ENCODE data around the gene KIDINS220.
A peak's percentile ranks its signal among the peaks of the same experiment; 100 is the strongest.

KIDINS220 gene

GRCh38 chr2:8684540-8684877 is 152.9 kb downstream of the KIDINS220 start:
- DNase-seq (ENCODE audit: extremely low read depth, low read depth) = no peak
- no peak for TF ChIP-seq CTCF (IDR thresholded peaks at IDR 0.05; ENCODE audit: low read depth, low read length, missing control alignments)
- peak overlapping the region; percentile 44 for H3K4me3 ChIP-seq (replicated peaks; ENCODE audit: low read depth, low read length)

- DNase-seq (ENCODE audit: extremely low read depth, low read depth) = no peak
Measured at GRCh38 chr2:8682719-8683667, 154.4 kb downstream of the KIDINS220 start.

GRCh38 chr2:8681786-8682692 is 155.4 kb downstream of the KIDINS220 start, which contains the start of gene ID2:
ID2 (plus strand) TSS chr2:8682056; CDS start chr2:8682166, 110 bp downstream.
- peak within 1 kb of the TSS; percentile 85 for H3K4me3 ChIP-seq (replicated peaks; ENCODE audit: low read depth, low read length)
- TF ChIP-seq CTCF (IDR thresholded peaks at IDR 0.05; ENCODE audit: low read depth, low read length, missing control alignments) = no peak
- peak; percentile 90 for DNase-seq (ENCODE audit: extremely low read depth, low read depth)

More at GRCh38 chr2:8682719-8683667, 154.4 kb downstream of the KIDINS220 start:
- TF ChIP-seq CTCF (IDR thresholded peaks at IDR 0.05; ENCODE audit: low read depth, low read length, missing control alignments) = no peak
- peak overlapping the region; percentile 85 for H3K4me3 ChIP-seq (replicated peaks; ENCODE audit: low read depth, low read length)

GRCh38 chr2:8680822-8681760 is 156.3 kb downstream of the KIDINS220 start:
- no peak for TF ChIP-seq CTCF (IDR thresholded peaks at IDR 0.05; ENCODE audit: low read depth, low read length, missing control alignments)
- no peak for DNase-seq (ENCODE audit: extremely low read depth, low read depth)
- H3K4me3 ChIP-seq (replicated peaks; ENCODE audit: low read depth, low read length) = peak overlapping the region; percentile 45

GRCh38 chr2:8679827-8680731 is 157.3 kb downstream of the KIDINS220 start:
- DNase-seq (ENCODE audit: extremely low read depth, low read depth) = no peak
- no peak for TF ChIP-seq CTCF (IDR thresholded peaks at IDR 0.05; ENCODE audit: low read depth, low read length, missing control alignments)
- H3K4me3 ChIP-seq (replicated peaks; ENCODE audit: low read depth, low read length) = peak overlapping the region; percentile 46
